ENCODE measurements around the gene PRKCA. TPM values are rescaled to one million over a fixed set of nuclear protein-coding genes. Genes with fewer than 3 reads are reported as not detected.

PRKCA gene
- total and polyA plus RNA-seq, 9 of the 15 experiments (the other 6 are each of a cell fraction or from before 2014, with no cell fraction given), result 3.2 to 33.0 (median 17.8) TPM

DNA sequence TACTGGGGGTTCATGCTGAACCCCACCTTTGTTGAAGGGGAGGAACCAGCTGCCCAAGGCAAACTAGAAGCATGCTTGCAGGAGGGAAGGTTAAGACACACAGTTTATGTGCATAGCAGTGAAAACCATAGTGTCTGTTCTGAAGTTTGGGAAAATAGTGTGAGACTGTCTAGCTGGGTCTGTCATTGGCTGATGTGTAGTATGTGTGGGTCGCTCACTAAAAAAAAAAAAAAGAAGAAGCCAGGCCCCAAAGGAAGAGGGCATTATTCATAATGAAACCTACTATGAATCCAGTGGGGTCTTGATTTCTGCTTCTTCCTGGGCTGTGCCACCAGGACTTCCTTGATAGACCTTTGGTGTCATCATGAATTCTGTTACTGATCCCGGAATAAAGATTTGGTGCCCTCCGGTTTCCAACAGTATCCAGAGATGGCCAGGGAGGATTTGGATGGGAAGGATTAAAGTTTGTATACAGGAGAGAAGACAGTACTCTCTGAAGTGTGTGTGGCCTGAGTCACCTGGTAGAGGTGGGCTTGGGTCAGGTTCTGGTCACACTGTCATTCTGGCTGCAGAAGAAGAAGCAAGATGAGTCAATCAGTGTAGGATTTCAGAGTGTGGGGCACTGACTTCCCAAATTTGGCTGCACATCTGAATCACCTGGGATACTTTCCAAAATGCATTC lies 220.3 kb downstream of the PRKCA start:
- in situ Hi-C loops (cut with MboI), result no loop called here
- H3K9me1 ChIP-seq (ENCODE audit: control insufficient read depth, insufficient read depth, low read length), result no peaks in the 10 kb centered on the region
- TF ChIP-seq NFATC3 (IDR thresholded peaks at IDR 0.05) (no peak), DMBX1 (CRISPR knock-in tag; IDR thresholded peaks at IDR 0.05; ENCODE audit: borderline replicate concordance) (no peak), BMI1 (IDR thresholded peaks at IDR 0.05; ENCODE audit: low read length) (no peak), CBFA2T3 (IDR thresholded peaks at IDR 0.05) (no peak), SMARCB1 (IDR thresholded peaks at IDR 0.05; ENCODE audit: insufficient read length, low read depth) (no peak), RNF2 (IDR thresholded peaks at IDR 0.05) (no peak), CBFB (CRISPR knock-in tag; IDR thresholded peaks at IDR 0.05) (no peak), ZNF717 (CRISPR knock-in tag; IDR thresholded peaks at IDR 0.05) (no peak)
- H3K9me3 ChIP-seq (replicated peaks; ENCODE audit: control insufficient read depth, insufficient read depth, low read depth, low read length), result no peaks in the 10 kb centered on the region
- 82% methylated on average over 3 of the region's 3 CpGs for WGBS (ENCODE audit: insufficient coverage, low coverage, missing lambda C conversion rate)
- no peak overlapping the region for H3K4me3 ChIP-seq
- H3K9ac ChIP-seq (ENCODE audit: insufficient read depth in 1 of 2, low read depth in 2 of 2, low read length in 2 of 2), result no peak overlapping the region
- no peaks in the 10 kb centered on the region; the same call in 2 of the 3 replicates for H3K36me3 ChIP-seq (ENCODE audit: control insufficient read depth, insufficient read depth, low read length)
- FAIRE-seq (no peak), ATAC-seq (no peak), DNase-seq (ENCODE audit: extremely low read depth in 1 of 4, low spot score in 3 of 4) (no peak)
- 0 out of 3 replicates have a peak, but pooled peaks cover 4% of the 10 kb centered on the region for H3K79me2 ChIP-seq (ENCODE audit: control insufficient read depth, insufficient read depth, low read length)
- CTCF ChIA-PET (ENCODE audit: low intra/inter-chr PET ratio), result no interaction called here
- no TSS peak for BruUV-seq (replicated peaks)
- no peak overlapping the region for H3K27ac ChIP-seq (ENCODE audit: extremely low read depth, low read depth, low read length)
- H3K27me3 ChIP-seq (ENCODE audit: control insufficient read depth in 2 of 2, insufficient read depth in 2 of 2, low read length in 2 of 2), result no peaks in the 10 kb centered on the region
- no peaks in the 10 kb centered on the region for H3K4me1 ChIP-seq (replicated peaks in 1 of 2; ENCODE audit: control insufficient read depth in 2 of 2, insufficient read depth in 2 of 2, low read length in 2 of 2)
- H4K20me1 ChIP-seq (replicated peaks; ENCODE audit: control insufficient read depth, insufficient read depth, low read length), result no peaks in the 10 kb centered on the region
- H3K4me2 ChIP-seq (ENCODE audit: insufficient read depth, low read length), result no peak overlapping the region
- intact Hi-C loops (cut with micrococcal nuclease), result no loop called here
- no peak overlapping the region for H2AFZ ChIP-seq (ENCODE audit: low read depth, low read length)
- POLR2A ChIA-PET, result no interaction called here

All from K562 (cell line).